Fibroblast of upper back skin (primary cell): Measurements from ENCODE around the gene FZD8.

Source experiments
- DNase-seq: peaks from one replicate; pipeline ENCODE4 v3.0.0-alpha.2; 2013

FZD8 gene

GRCh38 chr10:35605191-35605590 is 36.9 kb downstream of the FZD8 start, which contains the start of gene GJD4:
GJD4 (plus strand) TSS chr10:35605341; CDS start chr10:35605568, 227 bp downstream.
- DNase-seq, result no peak

DNA sequence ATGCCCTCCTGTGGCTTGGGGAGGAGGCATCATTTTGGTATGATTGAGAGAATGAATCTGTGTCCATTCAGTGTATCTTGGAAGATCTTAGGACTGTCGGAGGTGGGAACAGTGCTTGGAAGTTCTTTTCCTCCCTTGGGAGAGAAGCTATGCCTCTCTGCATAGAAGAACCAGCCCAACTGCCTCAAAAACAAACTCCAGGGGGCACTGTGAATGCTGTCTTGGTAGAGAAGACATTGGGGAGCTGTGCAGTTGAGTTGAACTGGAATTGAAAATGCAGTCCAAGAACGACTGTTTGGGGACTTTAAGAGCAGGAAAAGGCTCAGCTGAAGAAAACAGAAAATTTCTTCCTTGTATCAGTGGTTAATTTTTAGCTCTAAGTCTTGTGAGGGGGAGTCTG is 41.9 kb downstream of the FZD8 start:
- DNase-seq, result no peak

GRCh38 chr10:35598379-35598778 is 43.7 kb downstream of the FZD8 start:
- no peak for DNase-seq

DNA sequence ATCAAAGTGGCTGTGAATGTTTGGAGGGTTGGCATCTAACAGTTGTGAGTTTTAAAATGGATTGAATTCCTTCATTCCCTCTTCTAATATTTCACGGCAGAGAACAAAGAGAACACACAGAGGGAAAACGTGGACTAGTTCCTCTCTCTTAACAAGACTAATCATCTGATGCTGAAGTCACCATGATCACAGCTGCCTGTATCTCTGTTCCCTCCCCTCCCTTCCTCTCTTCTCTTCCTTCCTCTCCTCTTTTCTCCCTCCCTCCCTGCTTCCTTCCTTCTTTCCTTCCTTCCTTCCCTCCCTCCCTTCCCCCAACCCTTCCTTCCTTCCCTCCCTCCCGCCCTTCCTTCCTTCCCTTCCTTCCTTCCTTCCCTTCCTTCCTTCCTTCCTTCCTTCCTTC is 47.0 kb downstream of the FZD8 start:
- no peak for DNase-seq

GRCh38 chr10:35594115-35595079 is 47.7 kb downstream of the FZD8 start:
- DNase-seq, result no peak

DNA sequence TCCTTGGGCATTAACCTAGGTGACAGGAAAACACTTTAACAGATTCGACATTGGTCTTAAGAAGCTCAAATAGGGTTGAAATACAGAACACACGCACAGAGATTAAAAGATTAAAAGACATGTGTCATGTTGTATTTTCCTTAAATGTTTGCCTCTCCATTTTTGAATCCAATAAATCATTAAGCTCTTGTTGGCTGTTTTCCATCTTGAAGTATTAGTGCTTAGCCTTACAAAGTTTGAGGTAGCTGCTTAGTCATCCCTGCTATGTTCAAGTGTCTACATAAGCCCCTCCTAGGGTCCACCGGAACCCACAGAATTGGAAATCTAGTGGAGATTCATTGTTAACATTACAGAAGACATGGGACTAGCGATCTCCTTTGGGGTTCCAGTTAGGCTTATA is 49.7 kb downstream of the FZD8 start:
- no peak for DNase-seq

DNA sequence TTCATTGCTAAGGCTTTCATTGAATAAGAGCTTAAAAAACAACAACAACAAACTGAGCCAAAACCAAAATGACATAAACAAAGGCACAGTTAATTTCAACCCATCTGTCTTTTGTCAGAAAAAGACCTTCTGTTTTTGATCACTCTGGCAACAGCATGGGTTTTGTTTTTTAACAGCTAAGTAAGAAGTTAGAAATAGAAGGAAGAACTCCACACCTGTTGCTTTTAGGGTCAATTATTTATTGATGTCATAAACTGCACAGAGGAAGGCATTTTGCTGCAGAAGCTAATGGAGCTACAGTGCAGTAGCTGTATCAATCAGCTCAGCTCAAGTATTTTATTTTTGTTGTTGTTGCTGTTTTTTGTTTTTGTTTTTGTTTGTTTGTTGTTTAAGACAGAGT is 53.3 kb downstream of the FZD8 start:
- DNase-seq, result no peak
